GM12874 (cell line): ENCODE data around the gene TMEM163.

Experiments used
- TF ChIP-seq, protein P1 (sequence below): IDR thresholded peaks from 2 replicates; pipeline ENCODE4 v1.5.1; 2011; ENCODE audit warnings: low read depth, mild to moderate bottlenecking, control low read depth, low read length, moderate library complexity; ENCODE audit not compliant: insufficient read depth

TMEM163 gene

DNA sequence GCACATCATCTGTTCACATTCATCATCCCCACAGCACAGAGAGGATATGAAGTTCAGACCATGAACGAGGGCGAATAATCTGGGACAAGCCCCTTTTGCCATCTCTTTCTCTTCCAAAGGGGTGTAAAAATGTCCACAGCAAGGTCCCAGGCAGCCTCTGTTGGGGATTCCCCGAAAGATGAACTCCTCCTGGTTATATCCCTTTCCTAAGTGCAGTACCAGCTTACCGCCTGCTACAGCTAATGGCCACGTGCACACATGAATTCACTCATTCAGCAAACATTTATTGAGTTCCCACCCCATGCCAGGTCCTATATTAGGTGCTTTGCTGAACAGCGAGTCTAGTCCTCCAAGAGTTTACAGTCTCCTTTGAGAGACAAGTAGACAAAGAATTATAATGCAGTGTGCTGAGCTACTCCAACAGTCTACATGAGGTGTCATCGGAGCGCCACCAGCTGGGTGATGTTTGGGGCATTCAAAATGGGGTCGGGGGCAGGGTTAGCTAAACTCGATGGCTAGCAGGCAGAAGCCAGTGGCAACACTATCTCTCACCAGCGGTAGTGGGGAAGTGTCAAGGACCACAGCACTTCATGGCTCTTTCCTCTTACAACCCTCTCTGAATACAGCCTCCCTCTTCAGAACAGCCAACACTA lies 228.9 kb downstream of the TMEM163 start:
- TF ChIP-seq, protein P1, sequence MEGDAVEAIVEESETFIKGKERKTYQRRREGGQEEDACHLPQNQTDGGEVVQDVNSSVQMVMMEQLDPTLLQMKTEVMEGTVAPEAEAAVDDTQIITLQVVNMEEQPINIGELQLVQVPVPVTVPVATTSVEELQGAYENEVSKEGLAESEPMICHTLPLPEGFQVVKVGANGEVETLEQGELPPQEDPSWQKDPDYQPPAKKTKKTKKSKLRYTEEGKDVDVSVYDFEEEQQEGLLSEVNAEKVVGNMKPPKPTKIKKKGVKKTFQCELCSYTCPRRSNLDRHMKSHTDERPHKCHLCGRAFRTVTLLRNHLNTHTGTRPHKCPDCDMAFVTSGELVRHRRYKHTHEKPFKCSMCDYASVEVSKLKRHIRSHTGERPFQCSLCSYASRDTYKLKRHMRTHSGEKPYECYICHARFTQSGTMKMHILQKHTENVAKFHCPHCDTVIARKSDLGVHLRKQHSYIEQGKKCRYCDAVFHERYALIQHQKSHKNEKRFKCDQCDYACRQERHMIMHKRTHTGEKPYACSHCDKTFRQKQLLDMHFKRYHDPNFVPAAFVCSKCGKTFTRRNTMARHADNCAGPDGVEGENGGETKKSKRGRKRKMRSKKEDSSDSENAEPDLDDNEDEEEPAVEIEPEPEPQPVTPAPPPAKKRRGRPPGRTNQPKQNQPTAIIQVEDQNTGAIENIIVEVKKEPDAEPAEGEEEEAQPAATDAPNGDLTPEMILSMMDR, result no peak

DNA sequence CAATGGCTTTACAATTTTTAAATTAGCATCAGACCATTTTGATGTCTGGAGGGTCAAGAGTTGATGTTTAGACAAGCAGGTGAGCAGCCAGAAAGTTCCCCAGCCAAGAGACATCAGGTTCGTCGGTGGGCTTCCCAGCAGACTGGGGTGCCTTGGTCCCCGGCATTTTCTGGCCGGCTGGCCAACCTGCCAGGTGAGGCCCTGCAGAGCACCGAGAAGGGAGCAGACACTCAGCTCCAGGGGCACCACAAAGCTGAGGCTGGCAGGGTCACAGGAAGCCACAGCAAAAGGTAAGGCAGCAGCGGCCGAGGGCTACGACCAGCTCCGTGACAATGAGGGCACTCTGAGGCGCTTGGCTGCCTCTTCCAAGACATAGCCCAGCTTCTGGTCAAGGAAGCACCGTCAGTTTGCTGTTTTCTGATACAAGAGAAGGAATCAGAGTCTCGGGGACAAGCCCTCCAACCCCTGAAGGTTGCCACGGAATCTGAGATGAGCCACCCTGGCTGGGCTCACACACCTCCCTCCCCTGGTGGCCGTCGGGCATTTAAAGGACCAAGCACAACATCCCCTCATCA lies 235.9 kb downstream of the TMEM163 start:
- TF ChIP-seq, protein P1, result no peak

DNA sequence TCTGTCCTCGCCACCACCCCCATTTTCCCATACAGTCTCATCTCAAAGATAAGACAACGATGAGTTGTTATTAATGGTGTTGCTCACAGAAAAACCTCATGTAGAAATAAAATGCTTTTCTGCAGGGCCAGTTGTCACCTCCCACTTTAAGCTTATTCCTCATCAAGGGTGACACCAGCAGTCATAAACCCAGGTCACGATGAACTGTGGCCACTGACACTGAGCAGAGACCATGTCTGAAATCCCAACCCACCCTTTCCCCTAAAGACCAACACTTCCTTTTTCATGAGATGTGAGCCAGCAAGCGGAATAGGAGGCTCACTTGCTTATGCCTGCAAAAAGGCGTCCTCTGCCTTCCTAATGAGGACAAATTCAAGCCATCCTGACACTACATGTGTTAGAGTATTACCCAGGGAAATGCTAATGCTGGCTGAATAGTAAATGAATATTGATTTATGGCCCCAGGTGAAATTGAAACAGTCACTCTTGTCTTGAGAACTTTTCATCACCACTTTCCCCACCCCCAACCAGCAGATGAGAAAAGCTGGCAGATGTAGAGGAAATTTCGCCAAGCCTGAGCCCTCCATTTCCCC lies 236.6 kb downstream of the TMEM163 start:
- TF ChIP-seq, protein P1, result no peak

GRCh38 chr2:134479696-134480330 lies 239.0 kb downstream of the TMEM163 start:
- TF ChIP-seq, protein P1, result no peak

GRCh38 chr2:134470561-134471168 lies 248.1 kb downstream of the TMEM163 start:
- TF ChIP-seq, protein P1, result no peak

- TF ChIP-seq, protein P1, result no peak
Measured at GRCh38 chr2:134469516-134470115, 249.2 kb downstream of the TMEM163 start.

DNA sequence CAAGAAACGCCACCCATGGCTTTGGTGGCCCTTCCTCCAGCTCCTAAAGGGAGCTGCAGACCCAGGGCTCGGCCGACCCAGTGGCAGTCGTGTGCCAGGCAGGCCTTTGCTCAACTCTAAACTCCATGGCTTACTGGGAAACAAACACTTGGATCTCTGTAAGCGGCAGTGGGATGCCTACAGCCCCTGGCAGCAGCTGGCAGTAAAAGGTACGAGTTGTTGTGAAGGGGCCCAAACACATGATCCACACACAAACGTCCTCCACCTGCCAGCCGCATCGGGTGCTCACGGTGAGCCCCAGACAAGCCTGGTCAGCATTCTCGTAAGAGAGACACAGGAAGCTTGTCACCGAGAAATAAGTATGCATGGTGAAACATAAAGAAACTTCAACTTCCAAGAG lies 250.0 kb downstream of the TMEM163 start:
- TF ChIP-seq, protein P1, result no peak
